Keratinocyte (primary cell): ENCODE data around the gene SPATS2. TPM values are rescaled to one million over a fixed set of nuclear protein-coding genes. Genes with fewer than 3 reads are reported as not detected.

Source experiments
- DNase-seq: peaks from one replicate; pipeline ENCODE4 v3.0.0-alpha.2; 2011; ENCODE audit warnings: low read depth, missing footprints, low spot score
- FAIRE-seq: peaks from 2 replicates; lab custom pipeline; 2011; peaks lifted over from hg19 to GRCh38; lab: Jason Lieb, UNC
- H2AFZ ChIP-seq: 2 replicates; pipeline ENCODE4 v1.6.0; 2012; ENCODE audit warnings: low read length, control low read depth, inconsistent platforms; ENCODE audit not compliant: control insufficient read depth
- H3K27ac ChIP-seq: 2 replicates; pipeline ENCODE4 v1.5.1; 2011; ENCODE audit warnings: low read length; ENCODE audit not compliant: control insufficient read depth, insufficient read depth
- H3K27me3 ChIP-seq: 3 replicates; pipeline ENCODE4 v1.6.0; 2011; ENCODE audit warnings: low read length; ENCODE audit not compliant: control insufficient read depth, insufficient read depth; ENCODE audit errors: extremely low read depth
- H3K36me3 ChIP-seq, 2 experiments: 2 replicates in 1 of 2; 3 replicates in 1 of 2; pipeline ENCODE4 v1.5.1; 2011; ENCODE audit warnings: low read length in 2 of 2, mild to moderate bottlenecking in 1 of 2; ENCODE audit not compliant: control insufficient read depth in 2 of 2, insufficient read depth in 2 of 2; ENCODE audit errors: extremely low read depth in 1 of 2
- H3K4me1 ChIP-seq: 3 replicates; pipeline ENCODE4 v1.5.1; 2011; ENCODE audit warnings: low read length; ENCODE audit not compliant: control insufficient read depth, insufficient read depth; ENCODE audit errors: extremely low read depth
- H3K4me2 ChIP-seq: 3 replicates; pipeline ENCODE4 v1.6.0; 2011; ENCODE audit warnings: low read depth, low read length; ENCODE audit not compliant: control insufficient read depth, insufficient read depth; ENCODE audit errors: extremely low read depth
- H3K4me3 ChIP-seq, 3 experiments: fragments of 200-600 bp in 1 of 3; sonication (generic) in 1 of 3; 2 replicates in 2 of 3; 3 replicates in 1 of 3; pipeline ENCODE4 v1.5.1; 2011 to 2016; ENCODE audit warnings: low read length in 3 of 3, mild to moderate bottlenecking in 3 of 3, control low read depth in 2 of 3, inconsistent platforms in 1 of 3, low read depth in 1 of 3, mixed read lengths in 1 of 3, mixed run types in 1 of 3, moderate library complexity in 1 of 3; ENCODE audit not compliant: control insufficient read depth in 2 of 3, insufficient read depth in 2 of 3; ENCODE audit errors: extremely low read depth in 1 of 3
- H3K79me2 ChIP-seq: 2 replicates; pipeline ENCODE4 v1.6.0; 2012; ENCODE audit warnings: low read length; ENCODE audit not compliant: control insufficient read depth, insufficient read depth
- H3K9ac ChIP-seq: 3 replicates; pipeline ENCODE4 v1.6.0; 2011; ENCODE audit warnings: low read length; ENCODE audit not compliant: control insufficient read depth, insufficient read depth; ENCODE audit errors: extremely low read depth
- H3K9me1 ChIP-seq: 3 replicates; pipeline ENCODE4 v1.6.0; 2011; ENCODE audit warnings: low read length; ENCODE audit not compliant: control insufficient read depth, insufficient read depth; ENCODE audit errors: extremely low read depth
- H3K9me3 ChIP-seq: 2 replicates; pipeline ENCODE4 v1.5.1; 2012; ENCODE audit warnings: low read depth, low read length; ENCODE audit not compliant: control insufficient read depth
- H4K20me1 ChIP-seq: 3 replicates; pipeline ENCODE4 v1.6.0; 2011; ENCODE audit warnings: low read length; ENCODE audit not compliant: control insufficient read depth, insufficient read depth; ENCODE audit errors: extremely low read depth
- EZH2 ChIP-seq: IDR thresholded peaks from one replicate; pipeline ENCODE4 v1.6.1; 2012; ENCODE audit warnings: inconsistent platforms, mild to moderate bottlenecking, low read length, moderate library complexity
- dilution Hi-C: fragments of 300-500 bp; cut with MboI; formaldehyde crosslinking; loops from one replicate; pipeline ENCODE4 v1.7.0; 2020; ENCODE audit warnings: low sequenced_read_pairs; ENCODE audit not compliant: extremely low pct_ligation_motif_present
- polyA plus RNA-seq, 5 experiments: library from polyadenylated mRNA; depleted of rRNA in 3 of 5; stranded (reverse) in 3 of 5; stranded (forward) in 1 of 5; unstranded in 1 of 5; fragments of >200 nt; gene quantifications; 1 replicate in 1 of 5; 2 replicates in 3 of 5; 3 replicates in 1 of 5; pipeline versions ENCODE4 v1.2.1 to v1.2.3, GENCODE V29; 2011 to 2012; ENCODE audit warnings: missing spikeins in 2 of 5, low read depth in 1 of 5, low replicate concordance in 1 of 5
- TF ChIP-seq, protein P1 (sequence below), 3 experiments: IDR thresholded peaks in 1 of 3; conservative IDR thresholded peaks in 1 of 3; optimal IDR thresholded peaks in 1 of 3; 2 replicates in 2 of 3; 3 replicates in 1 of 3; pipeline versions ENCODE3 to v1.5.1; 2011; ENCODE audit warnings: low read length in 3 of 3, mild to moderate bottlenecking in 3 of 3, moderate library complexity in 2 of 3, control low read depth in 1 of 3, inconsistent platforms in 1 of 3; ENCODE audit not compliant: insufficient read depth in 2 of 3; ENCODE audit errors: extremely low read depth in 1 of 3

SPATS2 gene
- polyA plus RNA-seq, 1 donor (not counting 4 experiments of a cell fraction or from before 2014, with no cell fraction given) = 47.9 TPM

DNA sequence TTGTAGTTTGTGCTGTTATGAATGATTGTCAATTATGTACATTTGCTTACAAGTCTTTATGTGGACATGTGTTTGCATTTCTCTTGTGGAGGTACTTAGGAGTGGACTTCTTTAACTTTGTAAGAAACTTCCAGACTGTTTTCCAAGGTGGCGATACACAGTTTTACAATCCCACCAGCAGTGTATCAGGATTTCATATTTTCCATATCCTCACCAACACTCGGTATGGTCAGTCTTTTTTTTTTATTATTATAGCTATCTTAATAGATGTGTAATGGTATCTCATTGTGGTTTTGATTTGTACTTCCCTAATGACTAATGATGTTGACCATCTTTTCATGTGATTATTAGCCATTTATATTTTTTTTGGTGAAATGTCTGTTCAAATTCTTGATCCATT lies 97.9 kb downstream of the SPATS2 start:
- FAIRE-seq = no peak

DNA sequence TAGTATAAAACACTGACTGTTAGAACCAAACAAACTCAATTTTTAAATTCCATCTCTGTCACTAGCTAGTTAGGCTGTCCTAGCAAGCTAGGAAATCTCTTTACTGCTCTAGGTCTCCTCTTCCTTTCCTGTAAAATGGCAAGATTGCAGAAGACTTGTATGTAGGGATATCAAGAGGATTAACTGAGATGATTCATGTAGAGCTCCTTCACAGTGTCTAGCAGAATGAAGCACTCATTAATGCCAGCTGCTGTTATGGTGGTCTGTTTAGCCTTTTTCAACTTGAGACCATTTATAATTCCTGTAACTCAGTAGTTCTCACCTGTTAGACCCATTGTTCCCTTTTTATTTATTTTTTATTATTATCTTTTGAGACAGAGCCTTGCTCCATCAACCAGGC lies 103.7 kb downstream of the SPATS2 start:
- Histone ChIP-seq H3K9ac (no peak overlapping the region), H2AFZ (no peak overlapping the region), H3K4me2 (no peak overlapping the region), H3K79me2 (peaks cover 12% of the 10 kb centered on the region), H3K4me1 (no peaks in the 10 kb centered on the region), H3K36me3 (no peaks in the 10 kb centered on the region), H3K27ac (no peak overlapping the region), H3K9me3 (no peaks in the 10 kb centered on the region), H3K27me3 (no peaks in the 10 kb centered on the region), H4K20me1 (no peaks in the 10 kb centered on the region), H3K4me3 (no peak overlapping the region), H3K9me1 (no peaks in the 10 kb centered on the region)
- FAIRE-seq = no peak
- dilution Hi-C loops = no loop called here
- DNase-seq = no peak
- TF ChIP-seq, protein P1, sequence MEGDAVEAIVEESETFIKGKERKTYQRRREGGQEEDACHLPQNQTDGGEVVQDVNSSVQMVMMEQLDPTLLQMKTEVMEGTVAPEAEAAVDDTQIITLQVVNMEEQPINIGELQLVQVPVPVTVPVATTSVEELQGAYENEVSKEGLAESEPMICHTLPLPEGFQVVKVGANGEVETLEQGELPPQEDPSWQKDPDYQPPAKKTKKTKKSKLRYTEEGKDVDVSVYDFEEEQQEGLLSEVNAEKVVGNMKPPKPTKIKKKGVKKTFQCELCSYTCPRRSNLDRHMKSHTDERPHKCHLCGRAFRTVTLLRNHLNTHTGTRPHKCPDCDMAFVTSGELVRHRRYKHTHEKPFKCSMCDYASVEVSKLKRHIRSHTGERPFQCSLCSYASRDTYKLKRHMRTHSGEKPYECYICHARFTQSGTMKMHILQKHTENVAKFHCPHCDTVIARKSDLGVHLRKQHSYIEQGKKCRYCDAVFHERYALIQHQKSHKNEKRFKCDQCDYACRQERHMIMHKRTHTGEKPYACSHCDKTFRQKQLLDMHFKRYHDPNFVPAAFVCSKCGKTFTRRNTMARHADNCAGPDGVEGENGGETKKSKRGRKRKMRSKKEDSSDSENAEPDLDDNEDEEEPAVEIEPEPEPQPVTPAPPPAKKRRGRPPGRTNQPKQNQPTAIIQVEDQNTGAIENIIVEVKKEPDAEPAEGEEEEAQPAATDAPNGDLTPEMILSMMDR (optimal IDR thresholded peaks at IDR 0.05 in 1 of 3, IDR thresholded peaks at IDR 0.05 in 1 of 3, conservative IDR thresholded peaks at IDR 0.05 in 1 of 3; ENCODE audit: extremely low read depth in 1 of 3, insufficient read depth in 2 of 3, low read length in 3 of 3) = no peak
- TF ChIP-seq EZH2 = no peak

More for the DNA sequence above, 97.9 kb downstream of the SPATS2 start:
- no peaks in the 10 kb centered on the region for H4K20me1 ChIP-seq
- dilution Hi-C loops = no loop called here
- no peaks in the 10 kb centered on the region for H3K9me3 ChIP-seq
- no peak overlapping the region for H3K4me2 ChIP-seq
- H2AFZ ChIP-seq = no peak overlapping the region
- H3K9me1 ChIP-seq = no peaks in the 10 kb centered on the region
- H3K4me3 ChIP-seq = no peak overlapping the region
- TF ChIP-seq EZH2 = no peak
- TF ChIP-seq, protein P1 (optimal IDR thresholded peaks at IDR 0.05 in 1 of 3, IDR thresholded peaks at IDR 0.05 in 1 of 3, conservative IDR thresholded peaks at IDR 0.05 in 1 of 3; ENCODE audit: extremely low read depth in 1 of 3, insufficient read depth in 2 of 3, low read length in 3 of 3) = no peak
- DNase-seq = no peak
- no peaks in the 10 kb centered on the region for H3K4me1 ChIP-seq
- no peaks in the 10 kb centered on the region for H3K27me3 ChIP-seq
- H3K9ac ChIP-seq = no peak overlapping the region
- H3K27ac ChIP-seq = no peak overlapping the region
- peaks cover 3 to 9% of the 10 kb centered on the region in 2 experiments for H3K36me3 ChIP-seq
- no peaks in the 10 kb centered on the region for H3K79me2 ChIP-seq
